ENCODE measurements around the gene TTYH3. TPM values are rescaled to one million over a fixed set of nuclear protein-coding genes. Genes with fewer than 3 reads are reported as not detected.
"Not testable (repeated sequence)": the region's sequence is repeated elsewhere in the genome, so short reads cannot be mapped to it uniquely, and the experiment has no call there.

TTYH3 gene
- total and polyA plus RNA-seq, 2 experiments from 2014 or later = 46.3 to 108 TPM

GRCh38 chr7:2587778-2588177 lies 44.0 kb upstream of the TTYH3 start:
- Histone ChIP-seq H3K36me3 (replicated peaks; ENCODE audit: insufficient read depth, low read depth) (no peaks in the 10 kb centered on the region), H2AFZ (no peak overlapping the region), H3K27ac (no peak overlapping the region), H3K4me2 (no peak overlapping the region), H3K27me3 (no peaks in the 10 kb centered on the region), H3K9me3 (ENCODE audit: low read depth) (no peaks in the 10 kb centered on the region), H3K4me1 (ENCODE audit: insufficient read depth) (no peaks in the 10 kb centered on the region), H3K79me2 (no peaks in the 10 kb centered on the region), H3K4me3 (no peak overlapping the region), H4K20me1 (ENCODE audit: insufficient read depth, poor library complexity, severe bottlenecking) (no peaks in the 10 kb centered on the region), H3K9me2 (replicated peaks; ENCODE audit: insufficient read depth) (no peaks in the 10 kb centered on the region)
- no peak for DNase-seq (ENCODE audit: low spot score)
- no peak for TF ChIP-seq EZH2 (IDR thresholded peaks at IDR 0.05; ENCODE audit: borderline replicate concordance)
- TF ChIP-seq CTCF (IDR thresholded peaks at IDR 0.05; ENCODE audit: poor library complexity) = no peak
- no peak for TF ChIP-seq EZH2phosphoT487 (IDR thresholded peaks at IDR 0.05; ENCODE audit: low read depth, severe bottlenecking, unreplicated experiment)
- over 99% methylated on average over 21 of the region's 21 CpGs for WGBS (ENCODE audit: low lambda C conversion rate, missing lambda C conversion rate)

GRCh38 chr7:2589341-2589740 lies 42.4 kb upstream of the TTYH3 start:
- no peaks in the 10 kb centered on the region for H3K36me3 ChIP-seq (replicated peaks; ENCODE audit: insufficient read depth, low read depth)
- H3K27me3 ChIP-seq = no peaks in the 10 kb centered on the region
- no peaks in the 10 kb centered on the region for H3K9me3 ChIP-seq (ENCODE audit: low read depth)
- no peak for DNase-seq (ENCODE audit: low spot score)
- no peaks in the 10 kb centered on the region for H3K79me2 ChIP-seq
- no peaks in the 10 kb centered on the region for H3K4me1 ChIP-seq (ENCODE audit: insufficient read depth)
- H3K27ac ChIP-seq = no peak overlapping the region
- no peak overlapping the region for H3K4me2 ChIP-seq
- H3K4me3 ChIP-seq = no peak overlapping the region
- no peaks in the 10 kb centered on the region for H4K20me1 ChIP-seq (ENCODE audit: insufficient read depth, poor library complexity, severe bottlenecking)
- H3K9me2 ChIP-seq (replicated peaks; ENCODE audit: insufficient read depth) = no peaks in the 10 kb centered on the region
- no peak for TF ChIP-seq EZH2 (IDR thresholded peaks at IDR 0.05; ENCODE audit: borderline replicate concordance)
- TF ChIP-seq CTCF (IDR thresholded peaks at IDR 0.05; ENCODE audit: poor library complexity) = no peak
- no peak for TF ChIP-seq EZH2phosphoT487 (IDR thresholded peaks at IDR 0.05; ENCODE audit: low read depth, severe bottlenecking, unreplicated experiment)
- 94% methylated on average over 16 of the region's 16 CpGs for WGBS (ENCODE audit: low lambda C conversion rate, missing lambda C conversion rate)
- H2AFZ ChIP-seq = no peak overlapping the region

- H3K4me1 ChIP-seq (ENCODE audit: insufficient read depth); H3K9me3 ChIP-seq (ENCODE audit: low read depth); H3K4me2 ChIP-seq; DNase-seq (ENCODE audit: low spot score); H4K20me1 ChIP-seq (ENCODE audit: insufficient read depth, poor library complexity, severe bottlenecking); H3K9me2 ChIP-seq (replicated peaks; ENCODE audit: insufficient read depth); H2AFZ ChIP-seq; H3K27me3 ChIP-seq; H3K27ac ChIP-seq; H3K4me3 ChIP-seq; H3K36me3 ChIP-seq (replicated peaks; ENCODE audit: insufficient read depth, low read depth); H3K79me2 ChIP-seq: not testable (repeated sequence)
- WGBS (ENCODE audit: low lambda C conversion rate, missing lambda C conversion rate) = 94% methylated on average over 15 of the region's 15 CpGs
These were observed 41.8 kb upstream of the TTYH3 start for GRCh38 chr7:2589941-2590340.

- no peaks in the 10 kb centered on the region for H3K27me3 ChIP-seq
- H3K9me2 ChIP-seq (replicated peaks; ENCODE audit: insufficient read depth) = no peaks in the 10 kb centered on the region
- DNase-seq (ENCODE audit: low spot score) = no peak
- no peaks in the 10 kb centered on the region for H3K36me3 ChIP-seq (replicated peaks; ENCODE audit: insufficient read depth, low read depth)
- H3K4me2 ChIP-seq = no peak overlapping the region
- H2AFZ ChIP-seq = no peak overlapping the region
- no peak overlapping the region for H3K4me3 ChIP-seq
- no peak overlapping the region for H3K27ac ChIP-seq
- no peaks in the 10 kb centered on the region for H4K20me1 ChIP-seq (ENCODE audit: insufficient read depth, poor library complexity, severe bottlenecking)
- no peaks in the 10 kb centered on the region for H3K9me3 ChIP-seq (ENCODE audit: low read depth)
- no peaks in the 10 kb centered on the region for H3K79me2 ChIP-seq
- H3K4me1 ChIP-seq (ENCODE audit: insufficient read depth) = no peaks in the 10 kb centered on the region
- no peak for TF ChIP-seq EZH2phosphoT487 (IDR thresholded peaks at IDR 0.05; ENCODE audit: low read depth, severe bottlenecking, unreplicated experiment)
- TF ChIP-seq EZH2 (IDR thresholded peaks at IDR 0.05; ENCODE audit: borderline replicate concordance) = no peak
- no peak for TF ChIP-seq CTCF (IDR thresholded peaks at IDR 0.05; ENCODE audit: poor library complexity)
- 99% methylated on average over 12 of the region's 23 CpGs for WGBS (ENCODE audit: low lambda C conversion rate, missing lambda C conversion rate)
These were observed 39.4 kb upstream of the TTYH3 start for GRCh38 chr7:2592375-2592865.

Data from hepatocyte (in vitro differentiated cells).